HepG2 (cell line): Measurements from ENCODE around the gene SBNO1. TPM values are rescaled to one million over a fixed set of nuclear protein-coding genes. Genes with fewer than 3 reads are reported as not detected.

Source experiments
- GLI4 ChIP-seq: sonication (generic); formaldehyde crosslinking; IDR thresholded peaks from 2 replicates; pipeline ENCODE4 v1.5.1; 2020; ENCODE audit warnings: missing genetic modification reagents, mild to moderate bottlenecking, moderate library complexity, borderline replicate concordance
- IRF9 ChIP-seq: sonication (generic); formaldehyde crosslinking; IDR thresholded peaks from 2 replicates; pipeline ENCODE4 v1.8.0; 2022; ENCODE audit warnings: missing genetic modification reagents, mild to moderate bottlenecking, borderline replicate concordance
- MED1 ChIP-seq: sonication (generic); formaldehyde crosslinking; IDR thresholded peaks from 2 replicates; pipeline ENCODE4 v1.4.0; 2020; ENCODE audit warnings: missing genetic modification reagents
- MTA3 ChIP-seq: sonication (generic); formaldehyde crosslinking; IDR thresholded peaks from 2 replicates; pipeline ENCODE4 v1.4.0; 2020; ENCODE audit warnings: missing genetic modification reagents
- NFATC3 ChIP-seq: sonication (generic); formaldehyde crosslinking; IDR thresholded peaks from 2 replicates; pipeline ENCODE4 v1.5.1; 2020; ENCODE audit warnings: mild to moderate bottlenecking, missing genetic modification reagents
- PHF8 ChIP-seq: sonication (generic); formaldehyde crosslinking; IDR thresholded peaks from 2 replicates; pipeline ENCODE4 v1.5.0; 2020; ENCODE audit warnings: missing genetic modification reagents
- RELA ChIP-seq: sonication (generic); formaldehyde crosslinking; IDR thresholded peaks from 2 replicates; pipeline ENCODE4 v1.4.0; 2020; ENCODE audit warnings: missing genetic modification reagents
- SP2 ChIP-seq: sonication (generic); formaldehyde crosslinking; IDR thresholded peaks from 2 replicates; pipeline ENCODE4 v1.5.1; 2020; ENCODE audit warnings: mild to moderate bottlenecking, missing genetic modification reagents
- SYNCRIP ChIP-seq: fragments of 200-400 bp; formaldehyde crosslinking; IDR thresholded peaks from 2 replicates; pipeline ENCODE4 v1.6.1; 2018; ENCODE audit warnings: mild to moderate bottlenecking, low read depth, low read length; ENCODE audit not compliant: insufficient read depth
- TCF7L2 ChIP-seq: IDR thresholded peaks from 2 replicates; pipeline ENCODE4 v1.6.1; 2011; ENCODE audit warnings: mild to moderate bottlenecking, low read depth, low read length, moderate library complexity
- XBP1 ChIP-seq: sonication (generic); formaldehyde crosslinking; IDR thresholded peaks from 2 replicates; pipeline ENCODE4 v1.5.0; 2020; ENCODE audit warnings: missing genetic modification reagents
- ZBTB1 ChIP-seq: sonication (generic); formaldehyde crosslinking; IDR thresholded peaks from 2 replicates; pipeline ENCODE4 v1.4.0; 2020; ENCODE audit warnings: missing genetic modification reagents, borderline replicate concordance
- ZKSCAN5 ChIP-seq: sonication (generic); formaldehyde crosslinking; IDR thresholded peaks from 2 replicates; pipeline ENCODE4 v1.5.1; 2020; ENCODE audit warnings: mild to moderate bottlenecking, missing genetic modification reagents
- ZNF30 ChIP-seq: sonication (generic); formaldehyde crosslinking; IDR thresholded peaks from 2 replicates; pipeline ENCODE4 v1.5.0; 2020; ENCODE audit warnings: mild to moderate bottlenecking, missing genetic modification reagents
- ZNF546 ChIP-seq: sonication (generic); formaldehyde crosslinking; conservative IDR thresholded peaks from 2 replicates; pipeline ENCODE4 v1.8.1; 2023; ENCODE audit warnings: mild to moderate bottlenecking, missing genetic modification reagents
- ZNF563 ChIP-seq: sonication (generic); formaldehyde crosslinking; IDR thresholded peaks from 2 replicates; pipeline ENCODE4 v1.8.0; 2022; ENCODE audit warnings: mild to moderate bottlenecking, moderate library complexity, missing genetic modification reagents
- ZSCAN9 ChIP-seq: IDR thresholded peaks from 2 replicates; pipeline ENCODE4 v1.6.1; 2016; ENCODE audit warnings: borderline replicate concordance
- ZUFSP ChIP-seq: sonication (generic); formaldehyde crosslinking; IDR thresholded peaks from 2 replicates; pipeline ENCODE4 v1.9.0; 2021; ENCODE audit warnings: missing genetic modification reagents, mild to moderate bottlenecking, borderline replicate concordance
- polyA plus RNA-seq, 8 experiments: library from polyadenylated mRNA; depleted of rRNA in 3 of 8; stranded (reverse) in 7 of 8; unstranded in 1 of 8; fragments of >200 nt; fragmentation: Illumina TruSeq in 4 of 8; extraction: Trizol in 4 of 8; gene quantifications; 2 replicates each; pipeline versions ENCODE4 v1.2.1 to v1.2.3, GENCODE V29; 2011 to 2016; ENCODE audit warnings: low read depth in 4 of 8, missing spikeins in 1 of 8, mixed read lengths in 1 of 8; ENCODE audit not compliant: insufficient read depth in 1 of 8
- total RNA-seq, 5 experiments: library from RNA; depleted of rRNA; stranded (reverse); fragments of >200 nt; fragmentation: Illumina TruSeq; extraction: Trizol; gene quantifications; 2 replicates each; pipeline ENCODE4 v1.2.3, GENCODE V29; 2016; ENCODE audit warnings: low read depth in 1 of 5
- TF ChIP-seq, protein P1 (sequence below): sonication (generic); formaldehyde crosslinking; conservative IDR thresholded peaks from 2 replicates; pipeline ENCODE4 v1.5.0; 2020; ENCODE audit warnings: missing genetic modification reagents
- TF ChIP-seq, protein P2 (sequence below): sonication (generic); formaldehyde crosslinking; IDR thresholded peaks from 2 replicates; pipeline ENCODE4 v1.5.0; 2020; ENCODE audit warnings: missing genetic modification reagents
- TF ChIP-seq, protein P3 (sequence below): sonication (generic); formaldehyde crosslinking; IDR thresholded peaks from 2 replicates; pipeline ENCODE4 v1.8.0; 2022; ENCODE audit warnings: missing genetic modification reagents, mild to moderate bottlenecking, inconsistent platforms, borderline replicate concordance

The SBNO1 gene
- total and polyA plus RNA-seq, 2 of the 13 experiments (the other 11 are each of a cell fraction or from before 2014, with no cell fraction given) = 10.9 to 40.2 TPM

DNA sequence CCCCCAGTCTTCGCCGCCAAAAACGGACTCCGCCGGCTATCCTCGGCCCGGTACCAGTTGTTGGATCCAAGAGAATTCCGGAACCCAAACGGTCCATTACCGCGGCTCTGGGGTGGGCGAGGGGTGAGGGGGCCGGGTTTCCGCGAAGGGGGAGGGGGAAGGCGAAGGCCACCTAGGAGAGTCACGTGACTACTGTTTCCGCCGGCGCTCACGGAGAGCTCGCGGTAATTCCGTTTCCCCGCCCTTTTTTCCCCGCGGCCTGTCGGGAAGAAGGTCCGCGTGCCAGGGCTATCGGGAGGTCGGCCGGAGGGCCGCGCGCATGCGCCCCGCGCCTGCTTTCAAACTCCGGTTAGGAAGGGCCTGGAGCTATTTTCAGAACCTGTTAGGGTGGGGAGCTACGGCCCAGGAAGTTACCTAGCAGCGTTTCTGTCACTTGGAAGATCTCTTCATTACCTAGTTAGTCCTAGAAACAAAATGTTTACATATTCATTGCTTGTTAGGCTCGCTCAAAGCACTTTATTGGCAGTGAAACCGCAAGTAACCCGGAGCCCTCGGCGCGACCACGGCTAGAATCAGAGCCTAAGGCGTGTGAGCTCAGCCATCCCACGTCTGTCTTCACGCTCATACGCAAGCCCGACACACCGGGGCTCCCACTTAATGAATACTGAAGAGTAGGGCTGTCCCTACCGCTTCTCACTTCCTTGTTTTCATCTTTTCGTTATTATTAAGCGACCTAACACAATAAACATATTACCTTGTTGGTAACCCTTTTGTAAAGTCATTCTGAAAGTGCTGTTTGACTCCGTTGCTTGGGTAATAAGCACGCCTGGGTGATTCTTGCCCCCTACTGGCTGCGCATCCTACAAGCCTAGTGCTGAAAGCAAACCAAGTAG, 624 bp upstream of the SBNO1 start (continued):
- TF ChIP-seq, protein P1, sequence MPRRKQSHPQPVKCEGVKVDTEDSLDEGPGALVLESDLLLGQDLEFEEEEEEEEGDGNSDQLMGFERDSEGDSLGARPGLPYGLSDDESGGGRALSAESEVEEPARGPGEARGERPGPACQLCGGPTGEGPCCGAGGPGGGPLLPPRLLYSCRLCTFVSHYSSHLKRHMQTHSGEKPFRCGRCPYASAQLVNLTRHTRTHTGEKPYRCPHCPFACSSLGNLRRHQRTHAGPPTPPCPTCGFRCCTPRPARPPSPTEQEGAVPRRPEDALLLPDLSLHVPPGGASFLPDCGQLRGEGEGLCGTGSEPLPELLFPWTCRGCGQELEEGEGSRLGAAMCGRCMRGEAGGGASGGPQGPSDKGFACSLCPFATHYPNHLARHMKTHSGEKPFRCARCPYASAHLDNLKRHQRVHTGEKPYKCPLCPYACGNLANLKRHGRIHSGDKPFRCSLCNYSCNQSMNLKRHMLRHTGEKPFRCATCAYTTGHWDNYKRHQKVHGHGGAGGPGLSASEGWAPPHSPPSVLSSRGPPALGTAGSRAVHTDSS (CRISPR knock-in tag) = peak; percentile 81; the same call in 1 of the 2 replicates
- TF ChIP-seq RELA (CRISPR knock-in tag) (no peak), ZBTB1 (CRISPR knock-in tag) (no peak), ZUFSP (CRISPR knock-in tag) (no peak), NFATC3 (CRISPR knock-in tag) (no peak), ZKSCAN5 (CRISPR knock-in tag) (no peak), TCF7L2 (no peak), PHF8 (peak; percentile 66), ZNF546 (CRISPR knock-in tag) (no peak), IRF9 (CRISPR knock-in tag) (no peak), GLI4 (CRISPR knock-in tag) (no peak), MTA3 (CRISPR knock-in tag) (no peak), SP2 (CRISPR knock-in tag) (peak; percentile 3; the same call in 1 of the 2 replicates), MED1 (CRISPR knock-in tag) (peak; percentile 68), ZNF563 (CRISPR knock-in tag) (0 out of 2 replicates have a peak, but pooled peaks have one; percentile 38), SYNCRIP (no peak), ZSCAN9 (0 out of 2 replicates have a peak, but pooled peaks have one; percentile 72), XBP1 (CRISPR knock-in tag) (peak; percentile 66; the same call in 1 of the 2 replicates), ZNF30 (no peak)
- TF ChIP-seq, protein P2, sequence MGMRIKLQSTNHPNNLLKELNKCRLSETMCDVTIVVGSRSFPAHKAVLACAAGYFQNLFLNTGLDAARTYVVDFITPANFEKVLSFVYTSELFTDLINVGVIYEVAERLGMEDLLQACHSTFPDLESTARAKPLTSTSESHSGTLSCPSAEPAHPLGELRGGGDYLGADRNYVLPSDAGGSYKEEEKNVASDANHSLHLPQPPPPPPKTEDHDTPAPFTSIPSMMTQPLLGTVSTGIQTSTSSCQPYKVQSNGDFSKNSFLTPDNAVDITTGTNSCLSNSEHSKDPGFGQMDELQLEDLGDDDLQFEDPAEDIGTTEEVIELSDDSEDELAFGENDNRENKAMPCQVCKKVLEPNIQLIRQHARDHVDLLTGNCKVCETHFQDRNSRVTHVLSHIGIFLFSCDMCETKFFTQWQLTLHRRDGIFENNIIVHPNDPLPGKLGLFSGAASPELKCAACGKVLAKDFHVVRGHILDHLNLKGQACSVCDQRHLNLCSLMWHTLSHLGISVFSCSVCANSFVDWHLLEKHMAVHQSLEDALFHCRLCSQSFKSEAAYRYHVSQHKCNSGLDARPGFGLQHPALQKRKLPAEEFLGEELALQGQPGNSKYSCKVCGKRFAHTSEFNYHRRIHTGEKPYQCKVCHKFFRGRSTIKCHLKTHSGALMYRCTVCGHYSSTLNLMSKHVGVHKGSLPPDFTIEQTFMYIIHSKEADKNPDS (CRISPR knock-in tag) = no peak
- TF ChIP-seq, protein P3, sequence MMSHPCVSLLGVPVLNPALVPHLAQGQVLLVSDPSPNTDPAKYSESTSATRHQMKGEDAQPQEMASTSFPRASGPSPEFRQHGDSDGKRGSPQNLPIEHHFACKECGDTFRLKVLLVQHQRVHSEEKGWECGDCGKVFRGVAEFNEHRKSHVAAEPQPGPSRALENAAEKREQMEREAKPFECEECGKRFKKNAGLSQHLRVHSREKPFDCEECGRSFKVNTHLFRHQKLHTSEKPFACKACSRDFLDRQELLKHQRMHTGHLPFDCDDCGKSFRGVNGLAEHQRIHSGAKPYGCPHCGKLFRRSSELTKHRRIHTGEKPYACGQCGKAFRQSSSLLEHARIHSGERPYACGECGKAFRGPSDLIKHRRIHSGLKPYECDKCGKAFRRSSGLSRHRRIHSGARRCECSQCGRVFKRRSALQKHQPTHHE (CRISPR knock-in tag) = no peak; the same call in 1 of the 2 replicates
